Activated CD8-positive, alpha-beta T cell treated with anti-CD3 and anti-CD28 coated beads for 36 hours (primary cell): ENCODE results near the gene COQ7. TPM values are rescaled to one million over a fixed set of nuclear protein-coding genes. Genes with fewer than 3 reads are reported as not detected.
A peak's percentile ranks its signal among the peaks of the same experiment; 100 is the strongest.

Source experiments
- ATAC-seq: fragments of 200-7000 bp; cut with Tn5 transposase; one replicate; pipeline ENCODE4 v1.10.0; 2021; ENCODE audit warnings: mild to moderate bottlenecking, moderate library complexity
- CTCF ChIA-PET: fragments of 350-600 bp; sonication (Branson Sonifier 250); formaldehyde crosslinking; loops from one replicate; lab custom pipeline; 2021; ENCODE audit warnings: antibody characterized with exemption; lab: Charles Lee
- POLR2A ChIA-PET: fragments of 350-600 bp; sonication (Branson Sonifier 250); formaldehyde crosslinking; loops from one replicate; lab custom pipeline; 2021; ENCODE audit warnings: antibody characterized with exemption; lab: Charles Lee
- DNase-seq: peaks from one replicate; pipeline ENCODE4 v3.0.0-alpha.2; 2020
- H3K27ac Mint-ChIP-seq: one replicate; pipeline ENCODE4 v1.8.0; 2021; ENCODE audit warnings: mild to moderate bottlenecking, mixed read lengths
- H3K27me3 Mint-ChIP-seq: one replicate; pipeline ENCODE4 v1.8.0; 2021; ENCODE audit warnings: mixed read lengths
- H3K36me3 Mint-ChIP-seq: one replicate; pipeline ENCODE4 v1.8.0; 2021; ENCODE audit warnings: low read depth, mixed read lengths
- H3K4me1 Mint-ChIP-seq: one replicate; pipeline ENCODE4 v1.8.0; 2021; ENCODE audit warnings: low read depth, mixed read lengths
- H3K4me3 Mint-ChIP-seq: one replicate; pipeline ENCODE4 v1.8.0; 2021; ENCODE audit warnings: mild to moderate bottlenecking, moderate library complexity, mixed read lengths
- H3K9me3 Mint-ChIP-seq: one replicate; pipeline ENCODE4 v1.8.0; 2021; ENCODE audit warnings: mixed read lengths
- intact Hi-C: fragments of 100-400 bp; cut with micrococcal nuclease; formaldehyde crosslinking; loops from one replicate; pipeline ENCODE4 v1.10.0; 2022
- total RNA-seq, 2 experiments: library from RNA; stranded (reverse); gene quantifications; one replicate each; pipeline ENCODE4 v1.2.3, GENCODE V29; 2021
- TF ChIP-seq, protein P1 (sequence below): fragments of 200-600 bp; IDR thresholded peaks from one replicate; pipeline ENCODE4 v1.8.0; 2022; ENCODE audit warnings: antibody characterized with exemption, mild to moderate bottlenecking

The COQ7 gene
- 10 to 100 TPM; 16.9 to 19.2 TPM for total RNA-seq

DNA sequence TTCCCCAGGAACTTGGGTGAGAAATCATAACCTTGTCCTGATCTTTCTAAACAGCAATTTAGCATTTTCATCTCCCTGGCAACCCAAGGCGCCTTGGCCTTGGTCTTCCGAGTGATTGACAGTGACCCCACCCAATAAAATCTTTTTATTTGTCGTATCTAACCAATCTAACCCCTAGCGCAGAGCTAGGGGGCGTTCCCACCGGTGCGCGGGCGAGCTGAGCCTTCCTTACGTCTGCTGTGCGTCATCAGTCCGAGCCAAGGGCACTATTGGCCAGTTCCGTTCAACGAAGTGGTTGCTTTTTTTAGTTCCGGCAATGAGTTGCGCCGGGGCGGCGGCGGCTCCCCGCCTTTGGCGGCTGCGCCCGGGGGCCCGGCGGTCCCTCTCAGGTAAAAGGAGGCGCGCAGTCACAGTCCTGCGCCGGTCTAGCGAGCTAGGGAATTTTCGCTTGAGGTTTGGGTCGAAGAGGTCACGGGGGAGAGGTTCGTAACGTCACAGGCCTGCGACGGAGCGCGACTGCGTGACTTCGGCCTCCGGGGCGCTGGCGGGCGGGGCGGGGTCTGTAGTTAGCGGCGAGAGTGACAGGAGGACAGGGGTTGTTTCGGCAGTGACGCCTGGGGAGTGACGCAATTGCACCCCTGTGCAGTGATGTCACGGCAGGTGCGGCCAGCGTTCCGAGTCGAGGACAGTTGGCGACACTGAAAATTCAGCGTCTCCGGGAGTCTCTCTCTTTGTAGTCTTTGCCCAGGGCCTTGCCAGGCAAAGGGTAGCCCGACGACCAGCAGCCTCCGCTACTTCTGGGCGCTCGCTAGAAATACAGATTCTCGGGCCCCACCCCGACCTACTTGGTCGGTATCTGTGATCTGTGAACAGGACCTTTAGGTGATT, at the start of gene COQ7:
Gene COQ7 (plus strand): TSS at position 266 of the 888 bp plus-strand sequence. CDS start 51 bp downstream, at position 317.
- DNase-seq (peak; percentile 99), ATAC-seq (peak; percentile 93)
- Mint-ChIP-seq H3K4me3 (peak within 1 kb of the TSS; percentile 90), H3K27ac (peak within 1 kb of the TSS; percentile 98), H3K36me3 (peaks cover 6% of the 10 kb centered on the region), H3K27me3 (no peaks in the 10 kb centered on the region), H3K9me3 (no peaks in the 10 kb centered on the region), H3K4me1 (peaks cover 8% of the 10 kb centered on the region)
- POLR2A ChIA-PET: interaction anchor here (0.9 kb wide), 1 partner anchor 65 kb away, joined by 3 read pairs; no protein-coding TSS in a partner anchor
- TF ChIP-seq, protein P1, sequence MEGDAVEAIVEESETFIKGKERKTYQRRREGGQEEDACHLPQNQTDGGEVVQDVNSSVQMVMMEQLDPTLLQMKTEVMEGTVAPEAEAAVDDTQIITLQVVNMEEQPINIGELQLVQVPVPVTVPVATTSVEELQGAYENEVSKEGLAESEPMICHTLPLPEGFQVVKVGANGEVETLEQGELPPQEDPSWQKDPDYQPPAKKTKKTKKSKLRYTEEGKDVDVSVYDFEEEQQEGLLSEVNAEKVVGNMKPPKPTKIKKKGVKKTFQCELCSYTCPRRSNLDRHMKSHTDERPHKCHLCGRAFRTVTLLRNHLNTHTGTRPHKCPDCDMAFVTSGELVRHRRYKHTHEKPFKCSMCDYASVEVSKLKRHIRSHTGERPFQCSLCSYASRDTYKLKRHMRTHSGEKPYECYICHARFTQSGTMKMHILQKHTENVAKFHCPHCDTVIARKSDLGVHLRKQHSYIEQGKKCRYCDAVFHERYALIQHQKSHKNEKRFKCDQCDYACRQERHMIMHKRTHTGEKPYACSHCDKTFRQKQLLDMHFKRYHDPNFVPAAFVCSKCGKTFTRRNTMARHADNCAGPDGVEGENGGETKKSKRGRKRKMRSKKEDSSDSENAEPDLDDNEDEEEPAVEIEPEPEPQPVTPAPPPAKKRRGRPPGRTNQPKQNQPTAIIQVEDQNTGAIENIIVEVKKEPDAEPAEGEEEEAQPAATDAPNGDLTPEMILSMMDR: no peak
- CTCF ChIA-PET: interaction anchor here (0.8 to 1.8 kb wide), 5 partner anchors 18 to 488 kb away, joined by 3 to 5 read pairs (median 3); partner anchors contain the start of genes ARL6IP1, TMC7 and VPS35L
- intact Hi-C loops: loop anchor here (5.0 kb wide), 1 partner anchor 280 kb away; no protein-coding TSS in a partner anchor

DNA sequence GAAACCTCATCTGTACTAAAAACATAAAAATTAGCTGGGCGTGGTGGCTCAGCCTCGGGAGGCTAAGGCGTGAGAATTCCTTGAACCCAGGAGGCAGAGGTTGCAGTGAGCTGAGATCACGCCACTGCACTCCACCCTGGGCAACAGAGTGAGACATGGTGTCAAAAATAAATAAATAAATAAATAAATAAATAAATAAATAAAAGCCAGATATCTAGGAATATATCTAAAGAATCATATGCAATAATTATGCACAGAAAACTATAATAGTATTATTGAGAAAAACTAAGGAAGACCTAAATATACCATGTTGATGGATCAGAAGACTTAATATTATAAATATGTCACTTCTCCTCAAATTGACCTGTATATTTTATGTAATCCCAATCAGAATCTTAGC, 46.7 kb upstream of the COQ7 start:
- POLR2A ChIA-PET: no interaction called here
- Mint-ChIP-seq H3K4me3 (no peak overlapping the region), H3K9me3 (no peaks in the 10 kb centered on the region), H3K27ac (no peak overlapping the region), H3K27me3 (peaks cover 5% of the 10 kb centered on the region), H3K4me1 (no peaks in the 10 kb centered on the region), H3K36me3 (no peaks in the 10 kb centered on the region)
- CTCF ChIA-PET: interaction anchor here (1.2 kb wide), 1 partner anchor 219 kb away, joined by 3 read pairs; the partner anchor contains the start of gene ARL6IP1
- TF ChIP-seq, protein P1: no peak
- ATAC-seq: no peak
- intact Hi-C loops: no loop called here
- no peak for DNase-seq

GRCh38 chr16:19021747-19022146, 45.7 kb upstream of the COQ7 start:
- Mint-ChIP-seq H3K4me1 (no peaks in the 10 kb centered on the region), H3K36me3 (no peaks in the 10 kb centered on the region), H3K27ac (no peak overlapping the region), H3K9me3 (no peaks in the 10 kb centered on the region), H3K27me3 (peaks cover 3% of the 10 kb centered on the region), H3K4me3 (no peak overlapping the region)
- no peak for DNase-seq
- intact Hi-C loops: no loop called here
- no peak for ATAC-seq
- CTCF ChIA-PET: no interaction called here
- TF ChIP-seq, protein P1: no peak
- POLR2A ChIA-PET: no interaction called here

- intact Hi-C loops: no loop called here
- TF ChIP-seq, protein P1: no peak
- no peak overlapping the region for H3K4me3 Mint-ChIP-seq
- ATAC-seq: no peak
- ChIA-PET POLR2A (interaction anchor here (1.3 kb wide), 1 partner anchor 9 kb away, joined by 3 read pairs; no protein-coding TSS in a partner anchor), CTCF (no interaction called here)
- no peak for DNase-seq
- H3K36me3 Mint-ChIP-seq: no peaks in the 10 kb centered on the region
- peaks cover 5% of the 10 kb centered on the region for H3K27me3 Mint-ChIP-seq
- no peaks in the 10 kb centered on the region for H3K9me3 Mint-ChIP-seq
- no peaks in the 10 kb centered on the region for H3K4me1 Mint-ChIP-seq
- no peak overlapping the region for H3K27ac Mint-ChIP-seq
Observed at GRCh38 chr16:19027416-19027815, 40.0 kb upstream of the COQ7 start.

DNA sequence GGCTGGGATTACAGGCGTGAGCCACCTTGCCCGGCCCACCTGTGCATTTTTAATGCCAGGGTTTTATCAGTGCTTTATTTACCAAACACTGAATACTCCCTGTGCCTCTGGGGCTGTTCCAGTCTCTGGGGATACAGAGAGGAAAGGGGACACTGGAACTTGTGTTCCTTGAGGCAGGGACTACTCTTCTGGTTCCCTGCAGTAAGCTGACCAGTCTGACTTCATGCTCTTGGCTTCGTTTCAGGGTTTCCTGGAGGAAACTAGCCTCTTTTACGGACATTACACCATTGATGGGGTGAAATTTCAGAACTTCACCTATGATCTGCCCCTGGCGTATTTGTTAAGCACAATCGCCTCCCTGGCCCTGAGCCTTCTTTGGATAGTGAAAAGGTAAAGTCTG, 37.4 kb upstream of the COQ7 start:
- H3K4me1 Mint-ChIP-seq: no peaks in the 10 kb centered on the region
- no peaks in the 10 kb centered on the region for H3K9me3 Mint-ChIP-seq
- no peak overlapping the region for H3K4me3 Mint-ChIP-seq
- H3K27me3 Mint-ChIP-seq: peaks cover 2% of the 10 kb centered on the region
- no peaks in the 10 kb centered on the region for H3K36me3 Mint-ChIP-seq
- H3K27ac Mint-ChIP-seq: no peak overlapping the region
- DNase-seq: no peak
- CTCF ChIA-PET: no interaction called here
- ATAC-seq: no peak
- TF ChIP-seq, protein P1: no peak
- intact Hi-C loops: no loop called here
- POLR2A ChIA-PET: no interaction called here
